CD4-positive, alpha-beta T cell treated with Interleukin-1 beta for 1 hour (primary cell): ENCODE results near the gene SAMD8.
"Not testable (repeated sequence)": the region's sequence is repeated elsewhere in the genome, so short reads cannot be mapped to it uniquely, and the experiment has no call there.

Experiments
- DNase-seq, 2 donors: peaks; one replicate each; pipeline ENCODE4 v3.0.0-alpha.2; 2020 to 2022

Gene SAMD8

DNA sequence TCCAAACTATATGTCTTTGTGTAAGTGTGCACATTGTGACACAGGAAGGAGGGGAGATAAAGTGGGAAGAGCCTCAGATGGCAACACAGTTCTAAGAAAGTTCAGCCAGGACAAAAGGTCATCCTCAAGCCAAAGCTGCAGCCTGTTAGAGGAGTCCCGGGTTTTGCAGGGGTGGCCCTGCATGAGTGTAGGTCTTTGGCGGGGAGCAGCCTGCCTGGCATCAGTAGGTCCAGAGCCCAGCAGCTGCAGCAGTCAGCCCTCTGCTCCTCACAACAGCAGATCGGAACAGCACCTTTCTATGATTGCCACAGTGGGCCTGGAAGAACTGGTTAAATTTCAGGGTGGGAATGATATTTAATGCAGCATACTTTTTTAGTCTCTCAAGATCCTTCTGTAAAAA, 85.6 kb downstream of the SAMD8 start:
- no peak for DNase-seq

- DNase-seq, result no peak
Observed at GRCh38 chr10:75197906-75198305, 86.5 kb downstream of the SAMD8 start.

DNA sequence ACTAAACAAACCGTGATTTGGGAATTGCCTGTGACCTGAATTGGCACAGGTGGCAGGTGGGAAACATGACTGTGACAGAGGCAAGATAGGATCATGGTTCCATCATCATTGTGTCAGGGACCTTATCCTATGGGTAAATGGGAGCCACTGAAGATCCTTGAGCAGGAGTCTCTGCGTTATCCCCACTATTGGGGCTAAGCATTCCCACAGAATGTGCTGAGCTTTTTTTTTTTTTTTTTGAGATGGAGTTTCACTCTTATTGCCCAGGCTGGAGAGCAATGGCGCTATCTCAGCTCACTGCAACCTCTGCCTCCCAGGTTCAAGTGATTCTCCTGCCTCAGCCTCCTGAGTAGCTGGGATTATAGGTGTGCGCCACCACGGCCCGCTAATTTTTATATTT, 88.5 kb downstream of the SAMD8 start:
- DNase-seq, result not testable (repeated sequence)

DNA sequence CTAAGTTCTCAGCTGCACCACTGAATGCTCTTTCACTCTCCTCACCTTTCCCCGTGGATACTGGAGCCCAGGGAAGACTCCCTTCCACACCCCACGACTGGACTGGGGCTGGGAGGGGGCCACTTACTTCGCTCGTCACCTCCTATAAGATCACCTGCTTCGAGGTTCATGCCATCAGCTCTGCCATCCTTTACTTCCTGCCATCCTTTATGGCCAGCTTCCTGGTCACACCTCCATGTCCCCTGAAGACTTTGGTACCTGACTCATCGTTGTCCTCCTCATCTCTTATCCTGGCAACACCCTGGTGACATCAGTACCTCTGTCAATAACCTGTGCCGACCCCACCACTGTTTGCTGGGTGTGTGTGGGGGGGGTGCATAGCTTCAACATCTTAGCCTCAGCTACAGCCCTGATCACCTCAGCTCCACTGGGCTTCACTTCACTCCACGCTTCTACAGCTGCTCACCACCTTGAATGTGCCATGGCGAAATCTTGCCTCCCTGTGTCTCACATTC, 90.4 kb downstream of the SAMD8 start:
- no peak for DNase-seq

GRCh38 chr10:75202321-75203045, 91.0 kb downstream of the SAMD8 start:
- no peak for DNase-seq

DNA sequence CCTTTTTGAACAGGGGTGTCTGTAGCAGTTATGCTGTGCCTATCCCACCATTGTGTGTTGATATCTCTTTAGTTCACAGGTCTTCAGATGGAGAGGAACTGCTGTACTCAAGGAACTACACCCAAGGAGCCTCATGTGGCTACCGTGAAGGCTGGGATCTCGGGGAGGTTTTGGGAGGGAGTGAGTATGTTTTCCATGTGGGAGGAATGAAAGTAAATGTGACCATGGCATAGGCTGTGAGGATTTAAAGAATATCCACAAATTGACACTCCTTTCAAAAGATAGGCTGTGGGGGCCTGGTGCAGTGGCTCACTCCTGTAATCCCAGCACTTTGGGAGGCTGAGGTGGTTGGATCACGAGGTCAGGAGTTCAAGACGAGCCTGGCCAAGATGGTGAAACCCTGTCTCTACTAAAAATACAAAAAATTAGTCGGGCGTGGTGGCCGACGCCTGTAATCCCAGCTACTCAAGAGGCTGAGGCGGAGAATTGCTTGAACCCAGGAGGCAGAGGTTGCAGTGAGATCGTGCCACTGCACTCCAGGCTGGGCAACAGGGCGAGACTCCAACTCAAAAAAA, 91.7 kb downstream of the SAMD8 start:
- not testable (repeated sequence) for DNase-seq

GRCh38 chr10:75203724-75204123, 92.3 kb downstream of the SAMD8 start:
- no peak for DNase-seq

DNA sequence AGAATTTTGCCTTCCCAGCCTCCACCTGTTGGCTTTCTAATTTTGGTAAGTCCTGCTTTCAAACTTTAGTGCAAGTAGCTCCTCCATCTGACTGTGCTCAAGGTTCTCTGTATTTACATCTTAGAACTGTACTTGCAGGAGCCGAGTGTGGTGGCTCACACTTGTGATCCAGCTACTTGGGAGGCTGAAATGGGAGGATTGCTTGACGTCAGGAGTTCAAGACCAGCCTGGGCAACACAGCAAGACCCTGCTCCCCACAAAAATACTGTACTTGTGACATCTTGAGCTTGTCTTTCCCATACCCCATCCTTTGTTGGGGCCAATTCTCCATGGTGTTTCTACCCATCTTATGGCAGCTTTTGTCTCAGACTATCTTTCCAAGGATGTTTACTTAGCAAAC, 94.5 kb downstream of the SAMD8 start:
- no peak for DNase-seq

- DNase-seq, result not testable (repeated sequence)
Observed at GRCh38 chr10:75206638-75207037, 95.2 kb downstream of the SAMD8 start.

DNA sequence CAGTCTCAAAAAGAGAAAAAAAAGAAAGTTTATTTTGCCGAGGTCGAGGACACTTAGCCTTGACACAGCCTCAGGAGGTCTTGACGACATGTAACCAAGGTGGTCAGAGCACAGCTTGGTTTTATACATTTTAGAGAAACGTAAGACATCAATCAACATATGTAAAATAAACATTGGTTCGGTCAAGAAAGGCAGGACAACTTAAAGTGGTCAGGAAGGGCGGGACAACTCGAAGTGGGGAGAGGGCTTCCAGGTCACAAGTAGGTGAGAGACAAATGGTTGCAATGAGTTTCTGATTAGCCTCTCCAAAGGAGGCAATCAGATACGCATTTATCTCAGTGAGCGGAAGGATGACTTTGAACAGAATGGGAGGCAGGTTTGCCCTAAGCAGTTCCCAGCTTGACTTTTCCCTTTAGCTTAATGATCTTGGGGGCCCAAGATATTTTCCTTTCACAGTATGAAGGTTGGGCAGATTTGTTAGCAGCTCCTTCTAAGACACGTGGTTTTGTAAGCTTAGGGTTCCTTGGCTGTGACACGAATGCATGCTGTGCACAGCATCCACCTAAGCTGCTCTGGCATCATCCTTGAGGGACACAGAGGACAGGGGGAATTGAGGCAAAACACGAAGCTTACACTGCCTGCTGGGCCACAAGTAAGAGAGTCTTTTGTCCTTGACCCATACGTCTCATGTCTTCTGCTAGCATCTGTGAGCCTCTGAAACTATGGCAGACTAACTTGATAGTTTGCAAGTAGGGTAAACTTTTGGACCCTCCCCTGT, 95.8 kb downstream of the SAMD8 start:
- DNase-seq, result no peak

- no peak for DNase-seq
Observed at GRCh38 chr10:75207857-75208144, 96.3 kb downstream of the SAMD8 start.

- DNase-seq, result no peak
Observed at GRCh38 chr10:75208181-75208580, 96.7 kb downstream of the SAMD8 start.

DNA sequence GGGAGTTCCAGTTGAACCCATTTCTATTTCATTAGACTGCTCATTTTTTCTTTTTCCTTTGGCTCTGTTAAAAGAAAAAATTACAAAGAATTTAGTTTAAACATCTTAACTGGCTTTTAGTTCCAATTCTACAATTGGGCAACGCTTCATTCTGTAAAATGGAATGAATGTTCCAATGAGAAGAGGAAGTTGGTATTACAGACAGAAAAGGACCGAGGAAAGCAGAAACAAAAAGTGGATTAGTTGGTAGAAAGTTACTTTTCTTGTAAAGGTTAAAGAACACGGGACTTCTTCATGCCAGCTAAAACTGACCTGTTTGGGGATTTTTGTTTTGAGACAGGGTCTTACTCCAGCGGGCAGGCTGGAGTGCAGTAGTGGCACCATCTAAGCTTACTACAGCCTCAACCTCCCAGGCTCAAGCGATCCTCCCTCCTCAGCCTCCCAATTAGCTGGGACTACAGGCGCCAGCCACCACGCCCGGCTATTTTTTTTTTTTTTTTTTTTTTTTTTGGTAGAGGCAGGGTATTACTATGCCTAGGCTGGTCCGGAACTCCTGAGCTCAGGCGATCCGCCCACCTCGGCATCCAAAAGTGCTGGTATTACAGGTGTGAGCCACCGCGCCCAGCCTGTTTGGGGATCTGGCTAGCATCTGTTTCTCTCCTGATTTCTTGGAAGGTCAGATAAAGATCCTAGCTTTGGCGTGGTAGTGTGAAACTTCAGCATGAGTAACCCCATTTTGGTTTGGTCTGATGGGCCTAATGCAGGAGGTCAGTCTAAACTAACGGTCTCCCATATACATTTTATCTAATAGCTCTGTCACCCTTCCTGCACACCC, 97.8 kb downstream of the SAMD8 start:
- no peak for DNase-seq

GRCh38 chr10:75209921-75210281, 98.4 kb downstream of the SAMD8 start:
- peak; percentile 79 to 80 for DNase-seq

GRCh38 chr10:75210282-75211006, 99.0 kb downstream of the SAMD8 start, which contains the start of gene VDAC2:
VDAC2 (plus strand) TSS chr10:75210796; CDS start chr10:75211159, 363 bp downstream.
- peak; percentile 95 to 96 for DNase-seq

DNA sequence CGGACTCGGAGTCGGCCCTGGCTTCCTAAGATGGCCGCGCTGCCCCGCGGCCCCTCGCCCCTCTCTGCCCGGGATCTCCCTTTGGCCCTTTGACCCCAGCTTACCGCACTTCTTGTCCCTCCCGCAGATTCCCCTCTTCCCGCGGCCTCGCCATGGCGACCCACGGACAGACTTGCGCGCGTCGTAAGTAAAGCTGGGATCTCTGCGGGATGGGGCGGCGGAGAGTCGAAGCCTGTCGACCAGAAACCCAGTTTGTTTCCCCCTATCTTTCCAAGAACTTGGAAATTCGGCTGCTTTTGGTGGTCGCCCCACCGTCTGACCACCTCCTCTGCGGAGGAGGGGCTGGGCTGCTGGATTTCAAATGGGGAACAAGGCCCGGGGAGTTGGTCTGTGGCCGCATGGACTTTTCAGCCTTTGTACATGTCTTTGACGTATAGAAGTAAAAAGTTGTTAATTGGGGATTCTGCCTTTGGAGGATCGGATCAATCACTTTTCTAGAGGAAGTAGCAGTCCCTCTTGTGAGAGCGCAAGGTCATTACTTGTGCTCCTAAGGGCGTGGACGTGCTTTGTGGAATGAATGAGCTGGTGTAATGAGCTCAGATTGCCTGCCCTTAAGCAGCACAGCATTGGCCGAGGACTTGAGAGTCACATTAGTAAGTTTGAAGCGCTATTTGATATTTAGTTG, 99.7 kb downstream of the SAMD8 start:
- peak; percentile 27 to 42 for DNase-seq

- DNase-seq, result no peak
Observed at GRCh38 chr10:75212343-75212742, 100.9 kb downstream of the SAMD8 start.

- no peak for DNase-seq
Observed at GRCh38 chr10:75220274-75220673, 108.8 kb downstream of the SAMD8 start.

DNA sequence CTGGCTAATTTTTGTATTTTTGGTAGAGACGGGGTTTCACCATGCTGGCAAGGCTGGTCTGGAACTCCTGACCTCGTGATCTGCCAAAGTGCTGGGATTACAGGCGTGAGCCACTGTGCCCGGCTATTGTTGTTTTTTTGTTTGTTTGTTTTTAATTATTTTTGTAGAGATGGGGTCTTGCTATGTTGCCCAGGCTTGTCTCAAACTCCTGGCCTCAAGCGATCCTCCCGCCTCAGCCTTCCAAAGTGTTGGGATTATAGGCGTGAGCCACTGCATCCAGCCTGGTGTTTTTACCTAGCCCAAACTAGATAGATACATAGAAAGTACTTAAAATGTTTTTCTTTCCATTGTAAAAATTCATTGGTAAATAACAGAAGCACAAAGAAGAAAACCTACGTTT, 110.0 kb downstream of the SAMD8 start:
- DNase-seq, result not testable (repeated sequence)

GRCh38 chr10:75223507-75223906, 112.1 kb downstream of the SAMD8 start:
- DNase-seq, result no peak

DNA sequence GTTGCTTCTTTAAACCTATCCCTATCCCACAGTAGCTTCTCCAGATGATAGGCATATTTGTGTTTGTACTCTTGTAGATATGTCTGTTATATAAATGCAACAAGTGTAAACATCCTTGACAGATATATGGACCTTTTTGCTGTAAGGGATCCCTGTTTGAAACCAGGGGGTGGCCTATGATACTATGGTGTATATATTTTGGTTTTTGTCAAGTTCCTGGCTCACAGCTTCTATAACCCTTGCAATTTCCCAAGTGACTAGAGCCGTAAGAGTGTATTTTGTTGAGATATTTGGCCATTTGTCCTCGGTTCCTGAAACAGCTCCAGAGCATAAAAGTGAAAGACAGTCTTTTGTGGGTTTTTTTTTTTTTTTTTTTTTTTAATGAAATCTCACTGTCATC, 114.6 kb downstream of the SAMD8 start:
- DNase-seq, result no peak

GRCh38 chr10:75226656-75227055, 115.2 kb downstream of the SAMD8 start:
- no peak for DNase-seq
